GM21717 (cell line): Measurements from ENCODE around the gene PIEZO1.

ENCODE experiments used
- ATAC-seq: cut with Tn5 transposase; IDR thresholded peaks from one replicate; pipeline ENCODE4 v1.9.1; 2021; ENCODE audit warnings: mild to moderate bottlenecking, moderate library complexity; ENCODE audit not compliant: unreplicated experiment

Gene PIEZO1

GRCh38 chr16:88817785-88818574 lies 33.0 kb upstream of the PIEZO1 start:
- ATAC-seq = no peak

GRCh38 chr16:88816736-88817535 lies 31.9 kb upstream of the PIEZO1 start:
- no peak for ATAC-seq

DNA sequence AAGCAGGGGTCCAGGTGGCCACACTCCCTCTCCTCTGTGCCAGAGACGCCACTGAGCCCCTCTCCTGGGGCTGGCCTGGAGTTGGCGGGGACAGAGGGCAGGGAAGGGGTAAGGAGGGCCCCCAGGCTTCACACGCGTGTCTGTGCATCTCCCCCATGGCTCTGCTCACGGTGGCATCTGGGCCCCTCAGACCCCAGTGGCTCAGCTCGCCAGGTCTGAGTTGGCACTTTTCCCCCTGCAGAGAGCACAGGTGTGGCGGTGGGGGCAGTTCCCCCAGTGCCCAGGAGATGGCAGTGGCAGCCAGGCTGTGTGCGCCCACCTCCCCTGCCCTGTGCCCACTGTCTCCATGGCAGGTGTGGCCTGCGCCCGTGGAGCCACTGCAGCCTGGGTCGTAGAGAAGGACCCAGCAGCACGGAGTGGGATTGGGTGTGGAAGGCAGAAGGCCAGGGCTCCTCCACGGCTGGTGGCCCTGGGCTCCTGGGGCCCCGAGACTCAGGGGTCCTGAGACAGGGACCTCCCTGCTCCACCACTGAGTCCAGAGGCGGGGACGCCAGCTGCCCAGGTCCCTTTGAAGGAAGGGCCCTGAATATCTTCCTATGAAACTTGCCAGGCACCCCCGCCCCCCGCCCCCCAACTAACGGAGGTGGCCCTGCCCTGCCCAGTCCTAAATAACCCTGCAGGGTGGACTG lies 31.0 kb upstream of the PIEZO1 start:
- ATAC-seq = no peak

DNA sequence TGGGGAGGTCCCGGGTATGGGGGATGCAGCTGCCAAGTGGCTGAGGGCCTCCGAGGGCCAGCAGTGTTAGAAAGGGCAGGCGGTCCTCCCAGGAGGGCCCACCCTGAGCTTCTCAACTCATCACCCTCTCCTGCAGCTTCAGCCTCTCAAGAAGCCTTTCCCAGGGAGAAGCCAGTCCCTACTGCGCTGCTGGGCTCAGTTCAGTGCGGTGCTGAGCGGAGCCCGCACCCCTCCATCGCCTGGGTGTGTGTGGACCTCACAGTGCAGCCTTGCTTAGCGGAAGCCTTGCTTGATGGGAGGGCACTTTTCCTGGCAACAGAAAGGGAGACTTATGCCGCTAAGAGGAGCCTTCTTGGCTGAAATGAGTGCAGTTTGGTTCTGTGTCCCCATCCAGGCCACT lies 30.2 kb upstream of the PIEZO1 start:
- ATAC-seq = no peak

- ATAC-seq = no peak
Measured at GRCh38 chr16:88814144-88814502, 29.1 kb upstream of the PIEZO1 start.

- no peak for ATAC-seq
Measured at GRCh38 chr16:88813269-88814143, 28.5 kb upstream of the PIEZO1 start.

- ATAC-seq = no peak
Measured at GRCh38 chr16:88812513-88813268, 27.7 kb upstream of the PIEZO1 start.

GRCh38 chr16:88811769-88812512 lies 26.9 kb upstream of the PIEZO1 start, which contains the start of gene APRT:
Gene APRT, minus strand, starts transcription at chr16:88811928. Its CDS starts 29 bp downstream, at chr16:88811899.
- peak; percentile 54 for ATAC-seq

GRCh38 chr16:88810912-88811768 lies 26.1 kb upstream of the PIEZO1 start:
- peak; percentile 34 for ATAC-seq

- ATAC-seq = no peak
Measured at GRCh38 chr16:88810166-88810911, 25.3 kb upstream of the PIEZO1 start.

DNA sequence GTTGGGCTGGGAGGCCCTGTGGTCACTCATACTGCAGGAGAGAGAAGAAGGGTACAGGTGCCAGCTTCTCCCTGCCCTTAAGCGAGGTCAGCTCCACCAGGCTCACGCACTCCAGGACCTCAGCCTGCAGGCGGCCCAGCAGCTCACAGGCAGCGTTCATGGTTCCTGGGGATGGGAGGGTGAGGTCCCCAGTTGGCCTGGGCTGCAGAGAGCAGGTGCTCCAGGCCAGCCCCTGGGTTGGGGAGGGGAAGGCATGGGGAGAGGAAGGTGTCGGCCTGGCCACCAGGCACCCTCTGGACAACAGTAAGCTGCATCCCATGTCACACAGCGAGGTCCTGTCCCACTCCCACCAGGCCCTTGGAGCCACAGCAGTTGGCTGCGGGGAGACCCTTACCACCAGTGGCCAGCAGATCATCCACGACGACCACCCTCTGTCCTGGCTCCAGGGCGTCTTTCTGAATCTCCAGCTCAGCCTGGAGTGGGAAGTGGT lies 24.7 kb upstream of the PIEZO1 start:
- no peak for ATAC-seq

DNA sequence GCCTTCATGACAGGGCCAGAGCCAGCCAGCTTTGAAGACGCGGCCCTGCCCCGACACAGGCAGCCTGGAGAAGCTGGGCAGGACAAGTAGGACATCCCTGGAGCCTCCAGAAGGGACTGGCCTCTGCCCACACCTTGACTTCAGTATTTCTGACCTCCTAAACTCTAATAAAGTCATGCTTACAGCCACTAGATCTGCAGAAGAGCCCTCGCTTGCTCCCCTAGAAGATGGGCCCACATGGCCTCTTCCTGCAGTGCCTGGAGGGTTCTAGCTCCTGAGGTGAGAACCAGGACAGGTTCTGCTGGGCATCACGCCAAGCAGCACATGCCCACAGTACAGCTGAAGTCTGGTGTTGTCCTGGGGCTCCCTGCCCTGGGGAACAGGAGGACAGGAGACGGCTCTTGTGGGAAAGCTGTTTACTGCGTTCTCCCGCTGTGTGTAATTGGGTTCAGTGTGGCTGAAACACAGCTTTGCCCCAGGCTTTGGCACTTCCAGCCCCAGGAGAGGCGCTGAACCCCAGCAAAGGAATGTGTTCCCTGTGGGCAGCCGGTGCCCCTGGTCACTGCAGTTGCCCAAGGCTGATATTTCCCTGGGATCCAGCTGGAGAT lies 24.2 kb upstream of the PIEZO1 start:
- no peak for ATAC-seq

- no peak for ATAC-seq
Measured at GRCh38 chr16:88807626-88808453, 22.8 kb upstream of the PIEZO1 start.

DNA sequence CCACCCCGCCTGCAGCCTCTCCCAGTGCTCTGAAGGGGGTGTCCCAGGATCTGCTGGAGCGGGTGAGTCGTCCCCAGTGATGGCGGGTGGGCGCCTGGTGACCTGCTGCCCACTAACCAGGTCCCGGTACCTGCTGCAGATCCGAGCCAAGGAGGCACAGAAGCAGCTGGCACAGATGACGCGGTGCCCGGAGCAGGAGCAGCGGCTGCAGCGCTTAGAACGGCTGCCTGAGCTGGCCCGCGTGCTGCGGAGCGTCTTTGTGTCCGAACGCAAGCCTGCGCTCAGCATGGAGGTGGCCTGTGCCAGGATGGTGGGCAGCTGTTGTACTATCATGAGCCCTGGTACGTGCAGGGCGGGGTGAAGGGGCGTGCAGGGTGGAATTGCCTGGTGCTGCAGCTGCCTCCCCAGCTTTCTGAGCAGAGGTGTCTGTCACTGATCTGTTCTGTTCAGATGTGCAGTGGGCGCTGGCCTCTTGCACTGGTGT lies 22.2 kb upstream of the PIEZO1 start:
- ATAC-seq = no peak

DNA sequence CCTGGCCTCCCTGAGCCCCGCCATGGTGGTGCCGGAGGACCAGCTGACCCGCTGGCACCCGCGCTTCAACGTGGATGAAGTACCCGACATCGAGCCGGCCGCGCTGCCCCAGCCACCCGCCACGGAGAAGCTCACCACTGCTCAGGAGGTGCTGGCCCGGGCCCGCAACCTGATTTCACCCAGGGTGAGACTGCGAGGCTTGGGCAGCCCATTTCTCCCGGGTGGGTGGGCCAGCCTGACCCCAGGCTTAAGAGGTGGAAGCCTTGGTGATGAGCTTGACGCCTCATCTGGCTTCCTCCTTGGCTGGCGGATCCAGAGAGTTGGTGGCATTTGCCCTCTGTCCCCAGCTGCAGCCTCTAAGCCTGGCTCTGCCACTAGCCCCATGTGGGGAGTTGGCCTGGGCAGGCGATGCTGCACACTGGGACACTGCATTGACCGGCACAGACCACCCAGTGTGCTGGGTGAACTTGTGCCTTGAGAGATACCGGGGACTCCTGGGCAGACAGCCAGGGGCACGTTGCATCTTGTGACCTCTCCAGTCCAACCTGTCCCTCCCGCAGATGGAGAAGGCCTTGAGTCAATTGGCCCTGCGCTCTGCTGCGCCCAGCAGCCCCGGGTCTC lies 21.6 kb upstream of the PIEZO1 start:
- no peak for ATAC-seq
